HTR-8/SVneo (cell line): ENCODE results near the gene ANKRD1.
A peak's percentile ranks its signal among the peaks of the same experiment; 100 is the strongest.

Experiments
- DNase-seq: peaks from one replicate; pipeline ENCODE4 v3.0.0; 2011; ENCODE audit warnings: low spot score, mixed read lengths; ENCODE audit not compliant: insufficient read length
- FAIRE-seq: peaks from 2 replicates; lab custom pipeline; 2011; peaks lifted over from hg19 to GRCh38; lab: Jason Lieb, UNC

The ANKRD1 gene

DNA sequence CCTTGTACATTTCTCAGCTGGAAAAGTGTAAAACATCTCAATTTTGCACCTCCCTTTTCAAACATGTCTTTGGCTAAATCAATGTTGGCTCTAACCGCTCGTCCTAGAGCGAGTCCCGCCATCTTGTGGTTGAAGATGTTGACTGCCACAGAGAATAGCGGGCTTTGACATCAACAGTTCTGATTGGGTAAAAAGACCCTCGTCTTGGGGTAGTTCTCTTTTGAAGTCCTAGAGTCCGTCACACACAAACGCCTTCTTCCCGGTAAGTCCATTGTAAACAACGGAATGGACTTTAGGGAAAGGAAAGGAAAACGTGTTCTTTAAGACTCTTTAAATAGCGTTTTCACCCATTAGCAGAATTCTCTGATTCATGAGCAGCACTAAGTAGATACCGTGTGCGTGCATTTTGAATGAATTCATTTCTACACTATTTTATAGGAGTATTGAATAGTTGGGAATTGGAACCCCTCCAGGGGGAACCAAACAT is 49.6 kb downstream of the ANKRD1 start:
- peak; percentile 64 for DNase-seq

DNA sequence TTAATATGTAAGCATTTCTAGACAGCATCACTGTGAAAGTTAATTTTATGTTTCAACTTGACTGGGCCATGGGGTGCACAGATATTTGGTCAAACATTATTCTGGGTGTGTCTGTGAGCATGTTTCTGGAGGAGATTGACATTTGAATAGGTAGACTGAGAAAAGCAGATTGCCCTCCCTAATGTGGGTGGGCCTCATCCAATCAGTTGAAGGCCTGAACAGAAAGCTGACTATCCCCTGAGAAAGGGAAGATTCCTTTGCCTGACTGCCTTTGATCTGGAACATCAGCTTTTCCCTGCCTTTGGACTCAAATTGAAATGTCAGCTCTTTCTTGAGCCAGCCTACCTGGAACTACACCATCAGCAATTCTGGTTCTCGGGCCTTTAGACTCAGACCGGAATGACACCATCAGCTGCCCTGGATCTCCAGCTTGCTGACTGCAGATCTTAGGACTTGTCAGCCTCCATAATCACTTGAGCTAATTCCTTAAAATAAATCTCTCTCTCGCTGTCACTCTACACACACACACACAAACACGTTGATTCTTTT is 54.8 kb downstream of the ANKRD1 start:
- FAIRE-seq (no peak), DNase-seq (no peak)

More for the DNA sequence above, 49.6 kb downstream of the ANKRD1 start:
- FAIRE-seq = peak; percentile 28

DNA sequence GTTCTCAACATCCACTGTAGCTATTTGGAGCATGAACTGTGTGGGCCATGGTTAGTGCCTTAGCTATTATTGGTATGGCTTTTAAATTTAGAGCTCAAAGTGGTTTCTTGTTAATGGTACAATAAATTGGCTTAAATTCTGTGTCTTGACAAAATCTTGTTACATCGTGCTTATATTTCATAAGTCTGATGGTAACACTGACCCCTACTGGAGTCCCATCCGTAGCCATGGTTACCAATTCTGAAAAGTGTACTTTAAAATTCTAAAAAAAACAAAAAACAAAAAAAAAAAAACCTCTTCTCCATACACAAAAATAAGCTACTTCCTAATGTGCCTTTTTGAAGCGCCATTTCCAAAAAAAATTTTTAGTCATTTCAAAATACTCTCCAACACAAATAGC is 55.5 kb downstream of the ANKRD1 start:
- FAIRE-seq (no peak), DNase-seq (no peak)

- FAIRE-seq (no peak), DNase-seq (no peak)
Measured at GRCh38 chr10:90862908-90863514, 57.9 kb downstream of the ANKRD1 start.
